Parathyroid adenoma (tissue), 2 donors: ENCODE data around the gene FARS2.

Experiments used
- H2AFZ ChIP-seq: fragments of 300-600 bp; sonication (generic); one replicate; pipeline ENCODE4 v1.7.0; 2017; ENCODE audit warnings: antibody characterized with exemption, mild to moderate bottlenecking
- H3K27ac ChIP-seq: fragments of 300-600 bp; sonication (generic); one replicate; pipeline ENCODE4 v1.7.0; 2017
- H3K27me3 ChIP-seq: fragments of 300-600 bp; sonication (generic); one replicate; pipeline ENCODE4 v1.7.0; 2017; ENCODE audit warnings: low read length; ENCODE audit not compliant: control insufficient read depth, insufficient read depth
- H3K36me3 ChIP-seq: fragments of 300-600 bp; sonication (generic); one replicate; pipeline ENCODE4 v1.7.0; 2017; ENCODE audit warnings: low read length; ENCODE audit not compliant: control insufficient read depth, insufficient read depth
- H3K4me1 ChIP-seq: fragments of 300-600 bp; sonication (generic); one replicate; pipeline ENCODE4 v1.7.0; 2017; ENCODE audit warnings: control low read depth
- H3K4me2 ChIP-seq: fragments of 300-600 bp; sonication (generic); one replicate; pipeline ENCODE4 v1.7.0; 2017; ENCODE audit warnings: low read length
- H3K4me3 ChIP-seq: fragments of 300-600 bp; sonication (generic); one replicate; pipeline ENCODE4 v1.7.0; 2017; ENCODE audit warnings: low read depth, low read length
- H3K79me2 ChIP-seq: fragments of 300-600 bp; sonication (generic); one replicate; pipeline ENCODE4 v1.7.0; 2017; ENCODE audit warnings: control low read depth
- H3K9ac ChIP-seq: fragments of 300-600 bp; sonication (generic); one replicate; pipeline ENCODE4 v1.7.0; 2017; ENCODE audit warnings: mild to moderate bottlenecking
- H3K9me3 ChIP-seq: fragments of 300-600 bp; sonication (generic); one replicate; pipeline ENCODE4 v1.7.0; 2017; ENCODE audit warnings: low read length; ENCODE audit not compliant: control insufficient read depth
- TF ChIP-seq, protein P1 (sequence below): fragments of 300-600 bp; sonication (generic); IDR thresholded peaks from one replicate; pipeline ENCODE4 v1.7.0; 2017; ENCODE audit warnings: antibody characterized with exemption, mild to moderate bottlenecking
- donor health status: primary hyperparathyroidism.

Gene FARS2

DNA sequence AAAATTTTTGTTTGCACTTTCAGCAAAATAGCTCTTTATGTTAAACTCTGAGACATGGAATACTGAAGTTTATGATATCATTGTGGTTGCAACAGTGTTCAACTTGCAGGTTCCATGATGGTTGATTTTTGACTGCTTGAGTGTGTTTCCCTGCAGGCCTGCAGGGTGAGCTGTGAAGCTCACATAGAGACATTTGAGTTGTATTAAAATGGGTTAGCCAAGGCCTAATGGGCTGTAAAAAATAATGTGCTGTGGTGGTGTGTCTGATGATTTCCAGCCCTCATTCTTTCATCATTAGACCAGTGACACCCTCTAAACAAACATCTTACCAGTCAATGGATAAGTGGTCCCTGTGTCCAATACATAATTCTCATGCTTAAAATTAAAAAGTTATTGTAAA lies 321.4 kb downstream of the FARS2 start:
- no peaks in the 10 kb centered on the region for H3K4me1 ChIP-seq
- H3K27ac ChIP-seq: no peak overlapping the region
- H3K36me3 ChIP-seq: no peaks in the 10 kb centered on the region
- H3K27me3 ChIP-seq: no peaks in the 10 kb centered on the region
- no peak overlapping the region for H3K9ac ChIP-seq
- TF ChIP-seq, protein P1, sequence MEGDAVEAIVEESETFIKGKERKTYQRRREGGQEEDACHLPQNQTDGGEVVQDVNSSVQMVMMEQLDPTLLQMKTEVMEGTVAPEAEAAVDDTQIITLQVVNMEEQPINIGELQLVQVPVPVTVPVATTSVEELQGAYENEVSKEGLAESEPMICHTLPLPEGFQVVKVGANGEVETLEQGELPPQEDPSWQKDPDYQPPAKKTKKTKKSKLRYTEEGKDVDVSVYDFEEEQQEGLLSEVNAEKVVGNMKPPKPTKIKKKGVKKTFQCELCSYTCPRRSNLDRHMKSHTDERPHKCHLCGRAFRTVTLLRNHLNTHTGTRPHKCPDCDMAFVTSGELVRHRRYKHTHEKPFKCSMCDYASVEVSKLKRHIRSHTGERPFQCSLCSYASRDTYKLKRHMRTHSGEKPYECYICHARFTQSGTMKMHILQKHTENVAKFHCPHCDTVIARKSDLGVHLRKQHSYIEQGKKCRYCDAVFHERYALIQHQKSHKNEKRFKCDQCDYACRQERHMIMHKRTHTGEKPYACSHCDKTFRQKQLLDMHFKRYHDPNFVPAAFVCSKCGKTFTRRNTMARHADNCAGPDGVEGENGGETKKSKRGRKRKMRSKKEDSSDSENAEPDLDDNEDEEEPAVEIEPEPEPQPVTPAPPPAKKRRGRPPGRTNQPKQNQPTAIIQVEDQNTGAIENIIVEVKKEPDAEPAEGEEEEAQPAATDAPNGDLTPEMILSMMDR: no peak
- H3K4me2 ChIP-seq: no peak overlapping the region
- no peak overlapping the region for H2AFZ ChIP-seq
- H3K9me3 ChIP-seq: no peaks in the 10 kb centered on the region
- H3K4me3 ChIP-seq: no peak overlapping the region
- H3K79me2 ChIP-seq: no peaks in the 10 kb centered on the region

DNA sequence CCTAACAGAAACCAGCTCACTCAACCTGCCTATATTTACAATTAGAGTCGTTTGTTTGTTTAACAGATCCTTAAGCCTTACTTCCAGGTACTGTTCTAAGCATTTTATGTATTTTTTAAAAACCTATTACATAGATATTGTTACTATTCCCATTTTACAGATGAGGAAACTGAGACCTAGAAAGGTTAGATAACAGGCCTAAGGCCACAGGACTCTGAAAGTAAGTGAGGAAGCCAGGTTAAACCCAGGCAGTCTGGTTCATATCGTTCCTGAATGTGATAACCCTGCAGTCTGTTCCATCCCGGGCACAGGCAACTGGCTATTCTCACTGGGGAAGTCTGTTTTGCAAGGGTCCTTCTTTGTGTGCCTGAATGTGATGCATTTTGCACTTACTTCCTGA lies 322.2 kb downstream of the FARS2 start:
- Histone ChIP-seq H3K9me3 (no peaks in the 10 kb centered on the region), H3K27ac (no peak overlapping the region), H3K36me3 (no peaks in the 10 kb centered on the region), H3K4me2 (no peak overlapping the region), H2AFZ (no peak overlapping the region), H3K27me3 (no peaks in the 10 kb centered on the region), H3K4me1 (no peaks in the 10 kb centered on the region), H3K79me2 (no peaks in the 10 kb centered on the region), H3K9ac (no peak overlapping the region), H3K4me3 (no peak overlapping the region)
- TF ChIP-seq, protein P1: no peak

DNA sequence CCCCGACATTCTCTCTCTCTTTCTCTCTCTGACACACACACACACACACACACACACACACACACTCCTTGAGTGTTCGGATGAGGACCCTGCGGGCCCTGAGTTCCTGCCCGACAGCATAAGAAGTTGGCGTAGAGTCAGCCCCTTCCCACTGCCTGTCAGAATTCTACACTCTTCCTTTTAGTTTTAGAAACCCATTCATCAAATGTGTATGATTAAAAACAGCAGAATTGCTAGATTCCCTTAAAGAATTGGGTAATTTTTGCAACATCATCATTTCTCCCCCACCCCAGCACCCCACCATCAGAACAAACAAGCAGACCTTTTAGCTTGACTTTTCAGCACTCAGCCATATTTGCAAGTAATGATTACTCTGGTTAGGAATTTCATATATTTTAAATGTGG lies 322.8 kb downstream of the FARS2 start:
- no peak overlapping the region for H3K4me2 ChIP-seq
- no peaks in the 10 kb centered on the region for H3K4me1 ChIP-seq
- no peak overlapping the region for H3K9ac ChIP-seq
- H3K36me3 ChIP-seq: no peaks in the 10 kb centered on the region
- H3K79me2 ChIP-seq: no peaks in the 10 kb centered on the region
- H2AFZ ChIP-seq: no peak overlapping the region
- TF ChIP-seq, protein P1: no peak
- H3K9me3 ChIP-seq: no peaks in the 10 kb centered on the region
- H3K27ac ChIP-seq: no peak overlapping the region
- H3K27me3 ChIP-seq: no peaks in the 10 kb centered on the region
- no peak overlapping the region for H3K4me3 ChIP-seq

DNA sequence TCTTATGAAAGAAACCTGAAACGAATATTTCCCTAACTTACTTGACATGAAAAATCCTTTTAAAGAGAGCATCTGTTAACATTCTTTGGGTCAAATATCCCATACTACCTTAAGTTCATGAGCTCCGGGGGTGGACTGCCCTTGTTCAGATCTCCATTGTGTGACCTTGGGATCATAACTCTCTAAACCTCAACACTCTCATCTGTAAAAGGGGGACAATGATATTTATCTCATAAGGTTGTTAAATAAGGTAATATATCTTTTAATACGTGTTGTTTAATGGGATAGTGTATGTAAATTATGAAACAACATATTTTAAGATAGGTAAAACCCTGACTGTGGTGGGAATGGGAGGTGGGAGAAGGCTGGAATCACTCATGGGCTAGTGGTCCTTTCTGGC lies 326.3 kb downstream of the FARS2 start:
- H3K79me2 ChIP-seq: no peaks in the 10 kb centered on the region
- H3K36me3 ChIP-seq: no peaks in the 10 kb centered on the region
- H3K4me2 ChIP-seq: no peak overlapping the region
- H3K4me1 ChIP-seq: no peaks in the 10 kb centered on the region
- H3K27ac ChIP-seq: no peak overlapping the region
- TF ChIP-seq, protein P1: no peak
- H3K4me3 ChIP-seq: no peak overlapping the region
- H2AFZ ChIP-seq: no peak overlapping the region
- H3K9ac ChIP-seq: no peak overlapping the region
- H3K27me3 ChIP-seq: no peaks in the 10 kb centered on the region
- no peaks in the 10 kb centered on the region for H3K9me3 ChIP-seq

DNA sequence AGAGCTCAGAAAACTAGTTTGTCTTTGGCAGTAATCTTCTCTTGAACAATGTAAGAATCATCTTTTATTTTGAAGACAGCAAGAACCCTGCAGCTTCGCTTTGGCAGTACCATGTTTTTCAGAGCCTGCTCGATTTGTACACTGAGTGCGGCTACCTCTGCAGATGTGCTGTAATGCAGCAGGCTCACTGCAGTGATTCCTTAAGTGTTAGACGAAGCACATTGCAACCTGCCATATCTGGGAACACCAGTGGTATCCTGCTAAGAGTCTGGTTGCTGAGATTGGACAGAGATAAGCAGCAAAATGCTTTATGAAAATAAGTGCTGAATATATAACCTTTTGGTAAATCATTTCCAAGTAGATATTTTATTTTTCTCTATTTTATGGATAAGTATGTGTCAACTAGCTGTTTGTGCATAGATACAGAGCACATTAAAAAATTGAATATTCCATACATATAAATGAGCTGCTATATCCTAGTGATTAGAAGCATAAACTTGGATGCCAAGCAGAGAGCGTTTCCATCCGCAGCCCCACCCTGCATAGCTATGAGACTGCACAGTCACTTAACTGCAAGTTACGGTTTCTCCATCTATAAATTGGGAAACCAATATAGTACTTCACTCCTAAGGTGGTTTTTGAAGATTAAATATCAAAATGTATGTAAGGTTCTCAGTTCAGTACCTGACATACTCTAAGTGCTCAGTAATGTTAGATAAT lies 328.3 kb downstream of the FARS2 start:
- no peaks in the 10 kb centered on the region for H3K27me3 ChIP-seq

More for the DNA sequence above, 328.3 kb downstream of the FARS2 start:
- Histone ChIP-seq H3K4me3 (no peak overlapping the region), H3K4me2 (no peak overlapping the region), H3K9me3 (no peaks in the 10 kb centered on the region), H3K79me2 (no peaks in the 10 kb centered on the region), H3K4me1 (peaks cover 2% of the 10 kb centered on the region), H3K27ac (no peak overlapping the region), H3K9ac (no peak overlapping the region), H2AFZ (no peak overlapping the region), H3K36me3 (no peaks in the 10 kb centered on the region)
- TF ChIP-seq, protein P1: no peak
